ENCODE data around the gene RBMS3. TPM values are rescaled to one million over a fixed set of nuclear protein-coding genes. Genes with fewer than 3 reads are reported as not detected.

RBMS3 gene
- total and polyA plus RNA-seq, 2 of the 8 experiments (the other 6 are each of a cell fraction or from before 2014, with no cell fraction given), result 3.7 to 6.9 TPM

- no peak overlapping the region for H3K4me3 ChIP-seq (ENCODE audit: extremely low read depth in 1 of 4, insufficient read depth in 2 of 4, low read depth in 3 of 4, low read length in 4 of 4)
- H2AFZ ChIP-seq (ENCODE audit: low read length), result no peak overlapping the region
- H4K8ac ChIP-seq (ENCODE audit: extremely low read depth, insufficient read depth, low read length), result no peak overlapping the region
- no peaks in the 10 kb centered on the region for H3K23me2 ChIP-seq (ENCODE audit: low read depth, low read length)
- no peak overlapping the region for H2AK5ac ChIP-seq (ENCODE audit: low read depth, low read length)
- FAIRE-seq, result no peak
- H4K91ac ChIP-seq (replicated peaks; ENCODE audit: insufficient read length, low read length), result no peak overlapping the region
- no peak overlapping the region for H3K23ac ChIP-seq (ENCODE audit: insufficient read length)
- no peak overlapping the region for H3K14ac ChIP-seq (ENCODE audit: insufficient read length)
- H4K20me1 ChIP-seq (replicated peaks in 1 of 2; ENCODE audit: control insufficient read depth in 1 of 2, insufficient read depth in 2 of 2, low read length in 2 of 2), result no peaks in the 10 kb centered on the region
- CTCF ChIA-PET (ENCODE audit: partially characterized antibody), result no interaction called here
- H3K9me3 ChIP-seq (ENCODE audit: insufficient read depth in 2 of 2, low read depth in 1 of 2, low read length in 1 of 2), result no peaks in the 10 kb centered on the region
- no peak overlapping the region for H3K27ac ChIP-seq (ENCODE audit: low read depth, low read length)
- H2BK5ac ChIP-seq (ENCODE audit: low read depth, low read length), result no peak overlapping the region
- no peak overlapping the region for H3K4ac ChIP-seq (replicated peaks; ENCODE audit: insufficient read length, low read depth, low read length)
- WGBS, 2 experiments (ENCODE audit: extremely low coverage in 1 of 2, insufficient coverage in 1 of 2, insufficient read length in 1 of 2, insufficient replicate concordance in 2 of 2, low coverage in 1 of 2, low lambda C conversion rate in 2 of 2, missing lambda C conversion rate in 1 of 2), result 84% methylated on average over 2 of the region's 2 CpGs; no CpG with 5 or more reads in 1 of the 2 experiments
- no peak overlapping the region for H3K4me2 ChIP-seq (ENCODE audit: insufficient read depth in 1 of 2, low read depth in 2 of 2, low read length in 2 of 2)
- POLR2A ChIA-PET (ENCODE audit: partially characterized antibody), result no interaction called here
- H3K36me3 ChIP-seq (ENCODE audit: control insufficient read depth in 2 of 4, insufficient read depth in 4 of 4, low read length in 3 of 4), result no peaks in the 10 kb centered on the region
- no peak overlapping the region for H2BK12ac ChIP-seq (ENCODE audit: low read depth, low read length)
- no peak overlapping the region for H2BK120ac ChIP-seq (replicated peaks; ENCODE audit: low read depth, low read length)
- no peak overlapping the region for H3K56ac ChIP-seq (replicated peaks; ENCODE audit: insufficient read length, low read depth, low read length)
- no peak overlapping the region for H3K18ac ChIP-seq (ENCODE audit: extremely low read depth, low read length)
- TF ChIP-seq POLR2AphosphoS5 (IDR thresholded peaks at IDR 0.05; ENCODE audit: low read depth, low read length) (no peak), GTF2F1 (IDR thresholded peaks at IDR 0.05; ENCODE audit: borderline replicate concordance, low read depth, low read length) (no peak), ZNF274 (IDR thresholded peaks at IDR 0.05; ENCODE audit: borderline replicate concordance, extremely low read depth, low read length) (no peak), MAX (IDR thresholded peaks at IDR 0.05) (no peak), TEAD4 (IDR thresholded peaks at IDR 0.05; ENCODE audit: low read depth, low read length) (no peak), E2F6 (IDR thresholded peaks at IDR 0.05) (no peak), CHD1 (IDR thresholded peaks at IDR 0.05; ENCODE audit: low read depth, low read length) (no peak), HDAC6 (IDR thresholded peaks at IDR 0.05; ENCODE audit: low read depth, low read length) (no peak), KDM5A (IDR thresholded peaks at IDR 0.05; ENCODE audit: low read length) (no peak), TCF12 (IDR thresholded peaks at IDR 0.05; ENCODE audit: low read depth, low read length) (no peak), CBX5 (IDR thresholded peaks at IDR 0.05; ENCODE audit: low read depth, low read length) (no peak), SP2 (IDR thresholded peaks at IDR 0.05; ENCODE audit: low read length) (no peak), KDM1A (IDR thresholded peaks at IDR 0.05; ENCODE audit: borderline replicate concordance, low read length) (no peak), GABPA (IDR thresholded peaks at IDR 0.05; ENCODE audit: borderline replicate concordance, insufficient read depth, low read length) (no peak), ASH2L (IDR thresholded peaks at IDR 0.05; ENCODE audit: low read length) (no peak)
- no peaks in the 10 kb centered on the region for H3K27me3 ChIP-seq (replicated peaks in 1 of 4; ENCODE audit: control insufficient read depth in 3 of 4, extremely low read depth in 1 of 4, insufficient read depth in 3 of 4, low read length in 3 of 4)
- no peak overlapping the region for H4K5ac ChIP-seq (ENCODE audit: insufficient read length, low read depth, low read length)
- H3K79me1 ChIP-seq (ENCODE audit: low read depth, low read length), result no peaks in the 10 kb centered on the region
- no peaks in the 10 kb centered on the region for H3K79me2 ChIP-seq (ENCODE audit: control insufficient read depth in 1 of 2, insufficient read depth in 2 of 2, low read length in 2 of 2)
- H2BK20ac ChIP-seq (ENCODE audit: low read length), result no peak overlapping the region
- DNase-seq (ENCODE audit: low read depth in 1 of 2, low spot score in 2 of 2), result no peak
- no peaks in the 10 kb centered on the region; a peak in 1 of 7 replicates for H3K4me1 ChIP-seq (replicated peaks in 1 of 4; ENCODE audit: control insufficient read depth in 3 of 4, insufficient read depth in 4 of 4, low read length in 3 of 4)
- H3K9ac ChIP-seq (replicated peaks in 1 of 4; ENCODE audit: extremely low read depth in 1 of 4, low read depth in 3 of 4, low read length in 3 of 4), result no peak overlapping the region
- no peak overlapping the region for H2BK15ac ChIP-seq (ENCODE audit: low read length)
Measured at GRCh38 chr3:29568355-29568754, 287.5 kb downstream of the RBMS3 start.
